Common myeloid progenitor, CD34-positive (primary cell): ENCODE data around the gene FAM53A. TPM values are rescaled to one million over a fixed set of nuclear protein-coding genes. Genes with fewer than 3 reads are reported as not detected.
A peak's percentile ranks its signal among the peaks of the same experiment; 100 is the strongest.

ENCODE experiments used
- CTCF ChIA-PET: fragments of 350-600 bp; sonication (Branson Sonifier 250); formaldehyde crosslinking; loops from one replicate; lab custom pipeline; 2021; ENCODE audit warnings: antibody characterized with exemption; lab: Charles Lee
- POLR2A ChIA-PET: fragments of 350-600 bp; sonication (Branson Sonifier 250); formaldehyde crosslinking; loops from one replicate; lab custom pipeline; 2021; ENCODE audit warnings: antibody characterized with exemption; lab: Charles Lee
- DNase-seq, 3 donors: peaks; one replicate each; pipeline versions ENCODE4 v3.0.0 to v3.0.0-alpha.2; 2013
- H3K27ac ChIP-seq, 2 experiments: 1 replicate in 1 of 2; 2 replicates in 1 of 2; pipeline ENCODE4 v1.7.0; 2013; ENCODE audit warnings: inconsistent platforms in 2 of 2, low read length in 2 of 2, mild to moderate bottlenecking in 2 of 2, low read depth in 1 of 2, moderate library complexity in 1 of 2; ENCODE audit not compliant: severe bottlenecking in 2 of 2, insufficient read depth in 1 of 2, poor library complexity in 1 of 2
- H3K27me3 ChIP-seq, 5 experiments: replicated peaks in 2 of 5; 1 replicate in 3 of 5; 2 replicates in 2 of 5; pipeline versions ENCODE4 v1.6.1 to v1.7.0; 2013; ENCODE audit warnings: low read length in 4 of 5, mild to moderate bottlenecking in 2 of 5, moderate library complexity in 2 of 5, inconsistent platforms in 1 of 5; ENCODE audit not compliant: insufficient read depth in 5 of 5, control insufficient read depth in 4 of 5
- H3K36me3 ChIP-seq, 4 experiments: 1 replicate in 2 of 4; 2 replicates in 2 of 4; pipeline versions ENCODE4 v1.6.1 to v1.7.0; 2013; ENCODE audit warnings: low read length in 3 of 4, control low read depth in 1 of 4, mild to moderate bottlenecking in 1 of 4; ENCODE audit not compliant: control insufficient read depth in 4 of 4, insufficient read depth in 4 of 4
- H3K4me1 ChIP-seq, 4 experiments: 1 replicate in 3 of 4; 2 replicates in 1 of 4; pipeline versions ENCODE4 v1.6.1 to v1.7.1; 2013; ENCODE audit warnings: low read length in 3 of 4, mild to moderate bottlenecking in 3 of 4, control low read depth in 1 of 4, inconsistent platforms in 1 of 4, moderate library complexity in 1 of 4; ENCODE audit not compliant: control insufficient read depth in 4 of 4, insufficient read depth in 4 of 4; ENCODE audit errors: control extremely low read depth in 1 of 4
- H3K4me3 ChIP-seq, 7 experiments: 1 replicate in 4 of 7; 2 replicates in 3 of 7; pipeline versions ENCODE4 v1.5.1 to v1.7.0; 2013; ENCODE audit warnings: mild to moderate bottlenecking in 7 of 7, low read length in 6 of 7, moderate library complexity in 6 of 7, inconsistent platforms in 2 of 7, low read depth in 2 of 7, control low read depth in 1 of 7; ENCODE audit not compliant: insufficient read depth in 4 of 7, control insufficient read depth in 1 of 7; ENCODE audit errors: extremely low read depth in 1 of 7
- H3K9me3 ChIP-seq, 5 experiments: 1 replicate in 4 of 5; 2 replicates in 1 of 5; pipeline versions ENCODE4 v1.6.1 to v1.7.1; 2013; ENCODE audit warnings: low read length in 4 of 5, mild to moderate bottlenecking in 2 of 5, inconsistent platforms in 1 of 5, low read depth in 1 of 5, moderate library complexity in 1 of 5; ENCODE audit not compliant: control insufficient read depth in 4 of 5, insufficient read depth in 2 of 5; ENCODE audit errors: control extremely low read depth in 1 of 5
- WGBS: methylation state at CpG from one replicate; pipeline ENCODE4 v1.1.5; 2013; ENCODE audit not compliant: insufficient coverage; 5-methylcytosine and 5-hydroxymethylcytosine counted together
- polyA plus RNA-seq: library from polyadenylated mRNA; unstranded; fragments of 120-200 nt; gene quantifications from one replicate; pipeline ENCODE4 v1.2.1, GENCODE V29; 2013

The FAM53A gene
- 4.6 TPM for polyA plus RNA-seq

DNA sequence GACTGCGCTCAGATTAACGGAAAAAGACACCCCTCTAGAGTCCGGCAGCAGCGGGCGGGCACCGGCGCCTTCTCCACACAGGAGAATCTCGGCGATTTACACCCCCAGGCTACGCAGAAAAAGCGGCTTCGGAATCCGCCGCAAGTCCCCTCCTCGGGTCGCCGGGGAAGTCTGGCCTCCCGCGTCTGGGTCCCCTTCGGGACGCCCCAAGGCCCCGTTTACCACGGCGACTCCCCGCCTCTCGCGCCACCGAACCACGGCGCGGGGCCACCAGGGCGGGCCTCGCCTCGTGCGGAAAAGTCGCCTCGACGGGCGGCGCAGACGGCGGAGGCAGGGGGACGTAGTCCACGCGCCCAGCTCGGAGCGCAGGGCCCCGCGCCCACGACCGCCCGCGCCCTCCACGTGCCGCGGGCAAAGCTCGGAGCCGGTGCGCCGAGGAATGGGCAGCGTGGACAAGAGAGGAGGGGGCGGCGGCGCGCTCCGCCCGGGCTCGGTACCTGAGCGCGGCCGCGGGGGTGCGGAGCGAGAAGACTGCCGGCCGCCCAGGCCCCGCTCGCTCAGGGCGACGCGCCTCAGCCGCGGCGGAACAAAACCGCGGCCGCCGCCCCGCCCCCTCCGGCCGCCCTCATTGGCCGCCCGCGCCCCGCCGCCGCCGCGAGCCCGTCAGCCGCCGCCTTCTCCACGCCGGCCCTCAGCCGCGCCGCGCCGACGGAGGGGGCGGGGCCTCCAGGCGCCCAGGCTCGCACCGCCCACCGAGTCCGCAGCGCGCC, at the start of gene FAM53A:
Gene FAM53A (minus strand): TSS at position 578 of the 770 bp plus-strand sequence. CDS start 15,572 bp downstream, outside the sequence.
- Histone ChIP-seq H3K4me1 (peaks cover 8 to 19% (median 18%) of the 10 kb centered on the region in 4 experiments), H3K4me3 (peak within 1 kb of the TSS; percentile 48 to 79 (median 64)), H3K27ac (no peak within 1 kb of the TSS), H3K9me3 (no peaks in the 10 kb centered on the region), H3K36me3 (no peaks in the 10 kb centered on the region), H3K27me3 (no peaks in the 10 kb centered on the region)
- CTCF ChIA-PET, result interaction anchor here (3.6 kb wide), 1 partner anchor 9 kb away, joined by 14 read pairs; no protein-coding TSS in a partner anchor
- peak; percentile 81 to 91 (median 89) for DNase-seq
- under 1% methylated on average over 92 of the region's 118 CpGs for WGBS
- POLR2A ChIA-PET, result no interaction called here

- POLR2A ChIA-PET, result no interaction called here
- peaks cover 0 to 20% (median 13%) of the 10 kb centered on the region in 4 experiments for H3K4me1 ChIP-seq
Observed at GRCh38 chr4:1732911-1733310, 48.8 kb upstream of the FAM53A start.

DNA sequence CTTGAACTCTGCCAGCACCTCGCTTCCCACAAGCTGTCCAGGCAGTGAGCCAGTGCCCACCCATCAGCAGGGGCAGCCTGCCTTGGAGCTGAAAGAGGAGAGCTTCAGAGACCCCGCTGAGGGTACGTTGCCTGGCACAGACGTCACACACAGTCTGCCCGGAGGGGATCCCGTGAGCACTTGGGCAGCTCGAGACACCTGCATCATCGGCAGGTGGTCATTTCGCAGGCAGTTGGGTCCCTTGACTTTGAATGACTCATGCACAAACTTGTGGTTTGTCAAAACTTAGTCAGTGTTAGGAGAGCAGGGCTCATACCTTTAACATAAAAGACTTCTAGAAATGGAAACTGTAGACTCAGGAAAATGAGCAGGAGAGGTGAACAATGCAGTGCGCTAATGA, 47.1 kb upstream of the FAM53A start:
- no peak for DNase-seq
- CTCF ChIA-PET, result interaction anchor here (0.8 to 18.1 kb wide), 4 partner anchors 8 to 29 kb away, joined by 5 to 705 read pairs (median 34); partner anchors contain the start of gene SLBP
- Histone ChIP-seq H3K4me3 (no peak overlapping the region), H3K36me3 (peaks cover 27 to 84% (median 67%) of the 10 kb centered on the region in 4 experiments), H3K27me3 (no peaks in the 10 kb centered on the region), H3K4me1 (peaks cover 5 to 37% (median 31%) of the 10 kb centered on the region in 4 experiments), H3K9me3 (peaks cover 0 to 4% (median 2%) of the 10 kb centered on the region in 5 experiments), H3K27ac (no peak overlapping the region)
- POLR2A ChIA-PET, result interaction anchor here (0.7 to 1.8 kb wide), 2 partner anchors 10 to 38 kb away, joined by 4 read pairs; partner anchors contain the start of genes TACC3 and TMEM129
- WGBS, result over 99% methylated on average over 10 of the region's 10 CpGs

More at GRCh38 chr4:1732911-1733310, 48.8 kb upstream of the FAM53A start:
- DNase-seq, result no peak
- CTCF ChIA-PET, result interaction anchor here (0.8 to 18.1 kb wide), 5 partner anchors 9 to 76 kb away, joined by 3 to 705 read pairs (median 4); partner anchors contain the start of gene SLBP
- no peak overlapping the region for H3K27ac ChIP-seq
- H3K4me3 ChIP-seq, result no peak overlapping the region
- H3K27me3 ChIP-seq, result no peaks in the 10 kb centered on the region
- H3K9me3 ChIP-seq, result peaks cover 0 to 19% (median 16%) of the 10 kb centered on the region in 5 experiments
- H3K36me3 ChIP-seq, result peaks cover 39 to 91% (median 78%) of the 10 kb centered on the region in 4 experiments
- 97% methylated on average over 10 of the region's 10 CpGs for WGBS

GRCh38 chr4:1730532-1731135, 46.5 kb upstream of the FAM53A start:
- Histone ChIP-seq H3K4me3 (no peak overlapping the region), H3K4me1 (peaks cover 5 to 42% (median 36%) of the 10 kb centered on the region in 4 experiments), H3K9me3 (peaks cover 0 to 3% (median under 1%) of the 10 kb centered on the region in 5 experiments), H3K27ac (no peak overlapping the region), H3K27me3 (no peaks in the 10 kb centered on the region), H3K36me3 (peaks cover 24 to 85% (median 63%) of the 10 kb centered on the region in 4 experiments)
- POLR2A ChIA-PET, result interaction anchor here (0.7 to 1.8 kb wide), 3 partner anchors 10 to 110 kb away, joined by 3 to 4 read pairs (median 4); partner anchors contain the start of genes TACC3 and TMEM129
- CTCF ChIA-PET, result interaction anchor here (0.6 to 18.1 kb wide), 6 partner anchors 8 to 29 kb away, joined by 3 to 705 read pairs (median 18); partner anchors contain the start of gene SLBP
- no peak for DNase-seq
- 91% methylated on average over 12 of the region's 16 CpGs for WGBS

- no peaks in the 10 kb centered on the region for H3K27me3 ChIP-seq
- 94% methylated on average over 28 of the region's 31 CpGs for WGBS
- H3K36me3 ChIP-seq, result peaks cover 20 to 82% (median 46%) of the 10 kb centered on the region in 4 experiments
- CTCF ChIA-PET, result interaction anchor here (0.6 to 18.1 kb wide), 6 partner anchors 8 to 155 kb away, joined by 3 to 705 read pairs (median 19); partner anchors contain the start of gene SLBP
- peak overlapping the region in 1 of 2 experiments; percentile 68 for H3K27ac ChIP-seq
- no peaks in the 10 kb centered on the region for H3K9me3 ChIP-seq
- peak overlapping the region in 3 of 7 experiments; percentile 6 to 70 (median 48) for H3K4me3 ChIP-seq
- POLR2A ChIA-PET, result interaction anchor here (4.2 kb wide), 1 partner anchor 35 kb away, joined by 19 read pairs; no protein-coding TSS in a partner anchor
- no peak for DNase-seq
- peaks cover 8 to 66% (median 59%) of the 10 kb centered on the region in 4 experiments for H3K4me1 ChIP-seq
Observed at GRCh38 chr4:1728061-1728980, 44.2 kb upstream of the FAM53A start.
